Measurements from ENCODE around the gene TSC22D2. TPM values are rescaled to one million over a fixed set of nuclear protein-coding genes. Genes with fewer than 3 reads are reported as not detected.

Gene TSC22D2
- total and polyA plus RNA-seq, 2 donors: 5.3 to 21.5 TPM

- peaks cover 0 to 3% of the 10 kb centered on the region in 2 donors for H3K36me3 ChIP-seq (ENCODE audit: control insufficient read depth in 2 of 2, insufficient read depth in 2 of 2, low read length in 1 of 2)
- H3K4me3 ChIP-seq (ENCODE audit: low read length in 2 of 2): peak overlapping the region; percentile 73
- peak overlapping the region; percentile 99 for H3K27ac ChIP-seq (ENCODE audit: low read depth in 1 of 2, low read length in 1 of 2)
- no peaks in the 10 kb centered on the region for H3K9me3 ChIP-seq (ENCODE audit: control insufficient read depth in 2 of 2, insufficient read depth in 1 of 2, low read length in 1 of 2)
- H3K4me1 ChIP-seq (ENCODE audit: control insufficient read depth in 2 of 2, insufficient read depth in 2 of 2, low read length in 2 of 2): peaks cover 4 to 8% of the 10 kb centered on the region in 2 donors
- H3K27me3 ChIP-seq (ENCODE audit: control insufficient read depth in 2 of 2, insufficient read depth in 1 of 2, low read length in 1 of 2): no peaks in the 10 kb centered on the region
- under 1% methylated on average over 72 of the region's 72 CpGs for whole genome bisulfite sequencing
- DNase-seq (ENCODE audit: low read depth in 6 of 9, low spot score in 9 of 9): peak in 3 of 9 donors; percentile 44 to 69 (median 45)
Observed at GRCh38 chr3:150409512-150410310, 1.6 kb downstream of the TSC22D2 start.

GRCh38 chr3:150410311-150411105 is 2.4 kb downstream of the TSC22D2 start:
- Histone ChIP-seq H3K4me3 (ENCODE audit: low read length in 2 of 2) (peak overlapping the region; percentile 73), H3K4me1 (ENCODE audit: control insufficient read depth in 2 of 2, insufficient read depth in 2 of 2, low read length in 2 of 2) (peaks cover 7 to 8% of the 10 kb centered on the region in 2 donors), H3K27me3 (ENCODE audit: control insufficient read depth in 2 of 2, insufficient read depth in 1 of 2, low read length in 1 of 2) (no peaks in the 10 kb centered on the region), H3K36me3 (ENCODE audit: control insufficient read depth in 2 of 2, insufficient read depth in 2 of 2, low read length in 1 of 2) (peaks cover 0 to 5% of the 10 kb centered on the region in 2 donors), H3K9me3 (ENCODE audit: control insufficient read depth in 2 of 2, insufficient read depth in 1 of 2, low read length in 1 of 2) (no peaks in the 10 kb centered on the region), H3K27ac (ENCODE audit: low read depth in 1 of 2, low read length in 1 of 2) (peak overlapping the region; percentile 27 to 99)
- DNase-seq (ENCODE audit: low read depth in 6 of 9, low spot score in 9 of 9): peak in 5 of 9 donors; percentile 21 to 59 (median 30)
- WGBS: under 1% methylated on average over 68 of the region's 68 CpGs

DNA sequence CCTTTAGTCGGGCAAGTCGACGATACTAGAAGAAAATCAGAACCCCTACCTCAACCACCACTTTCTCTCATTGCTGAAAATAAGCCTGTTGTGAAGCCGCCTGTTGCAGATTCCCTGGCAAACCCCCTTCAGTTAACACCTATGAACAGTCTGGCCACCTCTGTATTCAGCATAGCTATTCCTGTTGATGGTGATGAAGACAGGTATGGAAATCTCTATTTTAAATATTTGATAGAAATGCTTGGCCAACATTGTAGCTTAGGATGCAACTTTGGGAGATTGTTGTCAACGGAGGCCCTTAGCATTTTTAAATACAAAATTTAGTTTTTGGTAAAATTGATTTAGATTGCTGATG is 3.0 kb downstream of the TSC22D2 start:
- Histone ChIP-seq H3K4me3 (ENCODE audit: low read length in 2 of 2) (peak overlapping the region; percentile 73), H3K9me3 (ENCODE audit: control insufficient read depth in 2 of 2, insufficient read depth in 1 of 2, low read length in 1 of 2) (no peaks in the 10 kb centered on the region), H3K4me1 (ENCODE audit: control insufficient read depth in 2 of 2, insufficient read depth in 2 of 2, low read length in 2 of 2) (peaks cover 7 to 8% of the 10 kb centered on the region in 2 donors), H3K27ac (ENCODE audit: low read depth in 1 of 2, low read length in 1 of 2) (peak overlapping the region in 1 of 2 donors; percentile 27), H3K27me3 (ENCODE audit: control insufficient read depth in 2 of 2, insufficient read depth in 1 of 2, low read length in 1 of 2) (no peaks in the 10 kb centered on the region), H3K36me3 (ENCODE audit: control insufficient read depth in 2 of 2, insufficient read depth in 2 of 2, low read length in 1 of 2) (peaks cover 0 to 8% of the 10 kb centered on the region in 2 donors)
- DNase-seq (ENCODE audit: low read depth in 6 of 9, low spot score in 9 of 9): peak in 1 of 9 donors; percentile 27
- WGBS: 11% methylated on average over 5 of the region's 5 CpGs

DNA sequence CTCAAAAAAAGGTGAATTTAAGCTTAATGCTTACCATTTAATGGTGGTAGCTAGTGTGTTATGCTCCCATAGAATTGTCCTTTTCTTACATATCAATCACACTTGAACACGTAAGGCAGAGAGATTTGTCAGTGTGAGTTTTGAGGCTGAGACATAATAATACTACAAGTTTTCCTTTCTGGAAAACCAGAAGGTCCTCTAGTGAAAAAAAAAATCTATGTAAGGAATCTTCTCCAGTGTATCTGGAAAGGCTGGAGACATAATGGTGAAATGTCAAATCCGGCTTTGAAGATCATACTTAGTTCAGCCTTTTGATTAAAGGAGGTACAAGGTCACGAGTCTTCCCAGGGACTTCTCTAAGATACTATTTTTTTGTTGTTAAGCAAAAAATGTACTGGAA is 3.4 kb downstream of the TSC22D2 start:
- H3K4me3 ChIP-seq (ENCODE audit: low read length in 2 of 2): peak overlapping the region; percentile 73
- H3K27ac ChIP-seq (ENCODE audit: low read depth in 1 of 2, low read length in 1 of 2): no peak overlapping the region
- H3K9me3 ChIP-seq (ENCODE audit: control insufficient read depth in 2 of 2, insufficient read depth in 1 of 2, low read length in 1 of 2): no peaks in the 10 kb centered on the region
- H3K4me1 ChIP-seq (ENCODE audit: control insufficient read depth in 2 of 2, insufficient read depth in 2 of 2, low read length in 2 of 2): peaks cover 7 to 8% of the 10 kb centered on the region in 2 donors
- WGBS: 37% methylated on average over 3 of the region's 3 CpGs
- peaks cover 0 to 8% of the 10 kb centered on the region in 2 donors for H3K36me3 ChIP-seq (ENCODE audit: control insufficient read depth in 2 of 2, insufficient read depth in 2 of 2, low read length in 1 of 2)
- no peaks in the 10 kb centered on the region for H3K27me3 ChIP-seq (ENCODE audit: control insufficient read depth in 2 of 2, insufficient read depth in 1 of 2, low read length in 1 of 2)
- DNase-seq (ENCODE audit: low read depth in 6 of 9, low spot score in 9 of 9): peak in 1 of 9 donors; percentile 13

DNA sequence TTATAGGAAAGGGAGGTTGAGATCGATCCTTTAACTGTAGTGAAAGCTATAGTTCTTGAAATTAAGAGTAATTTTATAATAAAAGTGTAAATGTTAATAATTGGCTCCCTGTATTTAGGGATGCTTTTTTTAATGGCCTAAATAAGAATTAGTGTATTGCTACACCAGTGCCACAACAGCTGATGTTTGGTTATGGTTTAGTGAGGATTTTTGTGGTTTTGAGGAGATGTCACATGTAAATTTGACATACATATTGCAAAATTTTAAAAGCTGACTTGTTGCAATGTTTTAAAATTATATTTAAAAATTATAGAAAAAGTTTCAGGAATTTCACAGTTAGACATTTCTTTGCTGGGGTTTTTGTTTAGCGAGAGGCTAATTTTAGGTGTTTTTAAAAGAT is 3.9 kb downstream of the TSC22D2 start:
- H3K36me3 ChIP-seq (ENCODE audit: control insufficient read depth in 2 of 2, insufficient read depth in 2 of 2, low read length in 1 of 2): peaks cover 0 to 8% of the 10 kb centered on the region in 2 donors
- peaks cover 7 to 8% of the 10 kb centered on the region in 2 donors for H3K4me1 ChIP-seq (ENCODE audit: control insufficient read depth in 2 of 2, insufficient read depth in 2 of 2, low read length in 2 of 2)
- no peak overlapping the region for H3K27ac ChIP-seq (ENCODE audit: low read depth in 1 of 2, low read length in 1 of 2)
- H3K9me3 ChIP-seq (ENCODE audit: control insufficient read depth in 2 of 2, insufficient read depth in 1 of 2, low read length in 1 of 2): no peaks in the 10 kb centered on the region
- WGBS: 77% methylated on average over 2 of the region's 2 CpGs
- peak overlapping the region; percentile 73 for H3K4me3 ChIP-seq (ENCODE audit: low read length in 2 of 2)
- no peak for DNase-seq (ENCODE audit: low read depth in 6 of 9, low spot score in 9 of 9)
- no peaks in the 10 kb centered on the region for H3K27me3 ChIP-seq (ENCODE audit: control insufficient read depth in 2 of 2, insufficient read depth in 1 of 2, low read length in 1 of 2)

DNA sequence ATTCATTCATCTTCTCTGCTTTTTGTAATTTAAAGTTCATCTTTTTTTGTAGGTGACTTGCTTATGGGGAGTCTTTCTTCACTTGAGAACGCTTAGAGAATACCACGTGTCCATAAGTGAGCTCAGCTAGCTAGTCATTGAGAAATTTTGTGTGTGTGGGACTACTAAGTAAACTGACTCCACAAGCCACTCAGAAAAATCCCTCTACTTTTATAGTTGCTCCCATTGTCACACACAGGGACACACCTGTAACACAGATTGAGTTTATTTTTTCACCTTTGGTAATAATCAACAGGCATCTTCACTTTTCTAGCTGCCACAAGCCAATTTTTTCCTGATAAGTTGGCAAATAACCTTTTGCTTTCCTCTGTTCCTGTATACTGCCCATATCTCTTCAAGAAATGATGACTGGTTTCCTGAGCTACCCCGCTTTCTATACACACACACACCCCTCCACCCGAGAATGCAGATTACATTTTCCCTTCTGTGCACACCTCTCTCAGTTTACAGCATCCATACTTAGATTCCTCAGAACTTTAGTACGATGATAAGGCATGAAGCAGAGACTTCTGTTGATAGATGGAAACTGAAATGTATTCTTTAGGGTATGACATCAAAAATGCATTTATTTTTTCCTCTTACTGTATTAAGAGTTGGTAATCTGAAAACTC is 4.6 kb downstream of the TSC22D2 start:
- H3K36me3 ChIP-seq (ENCODE audit: control insufficient read depth in 2 of 2, insufficient read depth in 2 of 2, low read length in 1 of 2): peaks cover 0 to 8% of the 10 kb centered on the region in 2 donors
- 6% methylated on average over 5 of the region's 5 CpGs for WGBS

DNA sequence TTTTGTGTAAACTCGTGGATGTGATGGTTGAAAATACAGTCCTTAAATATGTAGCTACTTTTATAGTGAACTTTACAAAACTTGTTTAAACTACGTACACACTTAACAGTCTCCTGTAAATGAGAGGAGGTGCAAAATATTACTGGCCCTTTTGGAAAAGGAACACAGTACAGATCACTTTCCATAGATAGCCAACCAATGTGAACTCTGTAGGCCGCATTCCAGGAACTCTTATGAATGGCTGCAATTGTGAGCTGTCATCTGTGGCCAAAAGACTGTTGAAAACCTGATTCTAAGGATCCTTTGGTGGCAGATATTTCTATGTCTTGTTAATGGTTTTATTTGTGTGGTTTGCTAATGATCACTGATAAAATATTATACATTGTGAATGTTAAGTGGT is 6.2 kb downstream of the TSC22D2 start:
- DNase-seq (ENCODE audit: low read depth in 6 of 9, low spot score in 9 of 9): no peak

More for the DNA sequence above, 4.6 kb downstream of the TSC22D2 start:
- peak overlapping the region in 1 of 2 donors; percentile 19 for H3K27ac ChIP-seq (ENCODE audit: low read depth in 1 of 2, low read length in 1 of 2)
- H3K4me3 ChIP-seq (ENCODE audit: low read length in 2 of 2): peak overlapping the region; percentile 50 to 73
- no peaks in the 10 kb centered on the region for H3K9me3 ChIP-seq (ENCODE audit: control insufficient read depth in 2 of 2, insufficient read depth in 1 of 2, low read length in 1 of 2)
- H3K4me1 ChIP-seq (ENCODE audit: control insufficient read depth in 2 of 2, insufficient read depth in 2 of 2, low read length in 2 of 2): peaks cover 2 to 5% of the 10 kb centered on the region in 2 donors
- peak in 4 of 9 donors; percentile 21 to 53 (median 32) for DNase-seq (ENCODE audit: low read depth in 6 of 9, low spot score in 9 of 9)
- no peaks in the 10 kb centered on the region for H3K27me3 ChIP-seq (ENCODE audit: control insufficient read depth in 2 of 2, insufficient read depth in 1 of 2, low read length in 1 of 2)

GRCh38 chr3:150414959-150415358 is 6.9 kb downstream of the TSC22D2 start:
- no peak overlapping the region for H3K4me3 ChIP-seq (ENCODE audit: low read length in 2 of 2)
- peaks cover 2 to 5% of the 10 kb centered on the region in 2 donors for H3K4me1 ChIP-seq (ENCODE audit: control insufficient read depth in 2 of 2, insufficient read depth in 2 of 2, low read length in 2 of 2)
- H3K27ac ChIP-seq (ENCODE audit: low read depth in 1 of 2, low read length in 1 of 2): no peak overlapping the region
- H3K36me3 ChIP-seq (ENCODE audit: control insufficient read depth in 2 of 2, insufficient read depth in 2 of 2, low read length in 1 of 2): peaks cover 0 to 8% of the 10 kb centered on the region in 2 donors
- no peaks in the 10 kb centered on the region for H3K9me3 ChIP-seq (ENCODE audit: control insufficient read depth in 2 of 2, insufficient read depth in 1 of 2, low read length in 1 of 2)
- H3K27me3 ChIP-seq (ENCODE audit: control insufficient read depth in 2 of 2, insufficient read depth in 1 of 2, low read length in 1 of 2): no peaks in the 10 kb centered on the region
- WGBS: 95% methylated on average over 5 of the region's 5 CpGs
- DNase-seq (ENCODE audit: low read depth in 6 of 9, low spot score in 9 of 9): no peak

More for the DNA sequence above, 6.2 kb downstream of the TSC22D2 start:
- 83% methylated on average over 3 of the region's 3 CpGs for WGBS
- Histone ChIP-seq H3K4me3 (ENCODE audit: low read length in 2 of 2) (peak overlapping the region in 1 of 2 donors; percentile 9), H3K9me3 (ENCODE audit: control insufficient read depth in 2 of 2, insufficient read depth in 1 of 2, low read length in 1 of 2) (no peaks in the 10 kb centered on the region), H3K27me3 (ENCODE audit: control insufficient read depth in 2 of 2, insufficient read depth in 1 of 2, low read length in 1 of 2) (no peaks in the 10 kb centered on the region), H3K27ac (ENCODE audit: low read depth in 1 of 2, low read length in 1 of 2) (no peak overlapping the region), H3K36me3 (ENCODE audit: control insufficient read depth in 2 of 2, insufficient read depth in 2 of 2, low read length in 1 of 2) (peaks cover 0 to 8% of the 10 kb centered on the region in 2 donors), H3K4me1 (ENCODE audit: control insufficient read depth in 2 of 2, insufficient read depth in 2 of 2, low read length in 2 of 2) (peaks cover 2 to 5% of the 10 kb centered on the region in 2 donors)
